HG02840 (cell line): ENCODE data around the gene ABHD17A.
A peak's percentile ranks its signal among the peaks of the same experiment; 100 is the strongest.
"Not testable (repeated sequence)": the region's sequence is repeated elsewhere in the genome, so short reads cannot be mapped to it uniquely, and the experiment has no call there.

Source experiments
- ATAC-seq: cut with Tn5 transposase; IDR thresholded peaks from one replicate; pipeline ENCODE4 v1.9.1; 2021; ENCODE audit warnings: mild to moderate bottlenecking, moderate library complexity, moderate number of reproducible peaks; ENCODE audit not compliant: unreplicated experiment, low FRiP score

The ABHD17A gene

GRCh38 chr19:1911098-1911497, 25.8 kb upstream of the ABHD17A start:
- ATAC-seq: no peak

GRCh38 chr19:1910177-1910576, 24.9 kb upstream of the ABHD17A start:
- ATAC-seq: no peak

GRCh38 chr19:1909761-1910080, 24.4 kb upstream of the ABHD17A start:
- ATAC-seq: no peak

GRCh38 chr19:1908364-1908678, 23.0 kb upstream of the ABHD17A start:
- ATAC-seq: no peak

- no peak for ATAC-seq
These were observed 22.5 kb upstream of the ABHD17A start for GRCh38 chr19:1907563-1908363.

- ATAC-seq: no peak
These were observed 21.8 kb upstream of the ABHD17A start for GRCh38 chr19:1906985-1907562.

- no peak for ATAC-seq
These were observed 20.6 kb upstream of the ABHD17A start for GRCh38 chr19:1905863-1906375.

- peak; percentile 70 for ATAC-seq
These were observed 20.0 kb upstream of the ABHD17A start, which contains the start of the genes ADAT3 and SCAMP4 for GRCh38 chr19:1905110-1905862. Gene ADAT3 (plus strand): TSS chr19:1905399. CDS start chr19:1912048, 6,649 bp downstream. Gene SCAMP4 (plus strand): TSS chr19:1905399. CDS start chr19:1915020, 9,621 bp downstream.

GRCh38 chr19:1904860-1905109, 19.5 kb upstream of the ABHD17A start:
- no peak for ATAC-seq

GRCh38 chr19:1902923-1903322, 17.6 kb upstream of the ABHD17A start:
- ATAC-seq: no peak

GRCh38 chr19:1901940-1902404, 16.7 kb upstream of the ABHD17A start:
- no peak for ATAC-seq

- no peak for ATAC-seq
These were observed 11.2 kb upstream of the ABHD17A start for GRCh38 chr19:1896508-1896907.

- ATAC-seq: no peak
These were observed 8.5 kb upstream of the ABHD17A start for GRCh38 chr19:1893791-1894190.

- no peak for ATAC-seq
These were observed 4.6 kb upstream of the ABHD17A start for GRCh38 chr19:1889907-1890306.

GRCh38 chr19:1888385-1888784, 3.1 kb upstream of the ABHD17A start:
- no peak for ATAC-seq

- ATAC-seq: not testable (repeated sequence)
These were observed 1.1 kb upstream of the ABHD17A start for GRCh38 chr19:1886360-1886759.

- ATAC-seq: no peak
These were observed 469 bp downstream of the ABHD17A start for GRCh38 chr19:1884719-1885334.

- no peak for ATAC-seq
These were observed 991 bp downstream of the ABHD17A start for GRCh38 chr19:1884291-1884718.

GRCh38 chr19:1883784-1884183, 1.5 kb downstream of the ABHD17A start:
- ATAC-seq: no peak

- ATAC-seq: no peak
These were observed 2.3 kb downstream of the ABHD17A start for GRCh38 chr19:1882786-1883692.
